GM12891 (cell line): ENCODE results near the gene ABHD1.

Experiments used
- PAX5 ChIP-seq: IDR thresholded peaks from 2 replicates; pipeline ENCODE4 v1.6.1; 2011; ENCODE audit warnings: low read length, moderate library complexity, mild to moderate bottlenecking; ENCODE audit not compliant: insufficient read depth, severe bottlenecking
- POLR2A ChIP-seq: IDR thresholded peaks from 2 replicates; pipeline ENCODE4 v1.6.1; 2011; ENCODE audit warnings: low read depth, low read length, control low read depth
- POLR2AphosphoS5 ChIP-seq: IDR thresholded peaks from 2 replicates; pipeline ENCODE4 v1.6.1; 2011; ENCODE audit warnings: low read depth, low read length, control low read depth
- POU2F2 ChIP-seq: IDR thresholded peaks from 2 replicates; pipeline ENCODE4 v1.6.1; 2011; ENCODE audit warnings: low read depth, mild to moderate bottlenecking, control low read depth, low read length, moderate library complexity
- SPI1 ChIP-seq: IDR thresholded peaks from 2 replicates; pipeline ENCODE4 v1.6.1; 2011; ENCODE audit warnings: low read depth, low read length, control low read depth
- TAF1 ChIP-seq: IDR thresholded peaks from 2 replicates; pipeline ENCODE4 v1.6.1; 2011; ENCODE audit warnings: low read depth, low read length, control low read depth

DNA sequence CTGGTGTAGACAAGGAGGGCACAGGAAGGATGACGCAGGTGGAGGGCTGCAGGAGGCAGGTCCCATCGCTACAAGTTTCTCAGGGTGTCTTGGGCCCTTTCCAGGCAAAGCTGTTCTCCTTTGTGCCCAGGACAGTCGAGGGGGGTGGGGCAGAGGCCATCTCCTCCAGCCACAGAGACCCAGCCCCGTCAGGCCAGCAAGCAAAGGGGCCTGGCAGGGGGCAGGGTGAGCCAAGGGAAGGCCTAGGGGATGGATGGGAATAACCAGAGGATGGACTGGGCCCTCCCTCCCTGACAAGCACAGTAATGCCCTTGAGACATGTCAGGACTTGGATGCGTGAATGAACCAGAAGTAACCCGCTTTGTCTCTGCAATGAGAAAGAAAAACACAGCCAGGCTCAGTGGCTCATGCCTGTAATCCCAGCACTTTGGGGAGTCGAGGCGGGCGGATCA is 31.5 kb downstream of the ABHD1 start:
- TF ChIP-seq POLR2A (no peak), POLR2AphosphoS5 (no peak), PAX5 (no peak), TAF1 (no peak), POU2F2 (no peak), SPI1 (no peak)
